GM10266 (cell line): ENCODE data around the gene CDK5RAP2.

Experiments
- DNase-seq: peaks from one replicate; pipeline ENCODE4 v3.0.0; 2012; ENCODE audit errors: extremely low spot score
- CTCF ChIP-seq: IDR thresholded peaks from 2 replicates; pipeline ENCODE4 v1.5.1; 2012; ENCODE audit warnings: mild to moderate bottlenecking, low read depth; ENCODE audit not compliant: control insufficient read depth, insufficient read depth; ENCODE audit errors: missing control alignments

The CDK5RAP2 gene

DNA sequence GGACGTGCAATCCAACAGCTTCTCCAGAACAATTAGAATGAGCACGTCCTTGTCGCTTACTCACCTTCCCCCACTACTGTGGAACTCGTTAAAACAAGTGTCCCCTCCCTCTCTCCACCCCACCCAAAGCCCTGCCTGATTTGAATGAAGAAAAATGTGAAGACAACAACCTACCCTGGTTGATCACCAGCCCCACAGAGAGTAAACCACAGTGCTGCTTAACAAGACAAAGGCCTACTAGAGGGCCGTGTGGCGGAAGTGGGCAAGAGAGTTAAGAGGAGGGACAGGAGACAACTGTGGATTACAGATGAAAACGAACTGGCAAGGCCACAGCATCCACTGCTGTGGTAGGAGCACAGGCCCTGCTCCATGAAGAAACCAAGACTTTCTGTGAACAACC is 51.1 kb downstream of the CDK5RAP2 start:
- no peak for TF ChIP-seq CTCF
- no peak for DNase-seq

GRCh38 chr9:120528327-120528726 is 51.6 kb downstream of the CDK5RAP2 start:
- no peak for TF ChIP-seq CTCF
- DNase-seq, result no peak

GRCh38 chr9:120526534-120526933 is 53.4 kb downstream of the CDK5RAP2 start:
- no peak for TF ChIP-seq CTCF
- no peak for DNase-seq

- no peak for DNase-seq
- no peak for TF ChIP-seq CTCF
Measured at GRCh38 chr9:120524863-120525262, 55.1 kb downstream of the CDK5RAP2 start.

- no peak for DNase-seq
- no peak for TF ChIP-seq CTCF
Measured at GRCh38 chr9:120524038-120524437, 55.9 kb downstream of the CDK5RAP2 start.

GRCh38 chr9:120522558-120522957 is 57.4 kb downstream of the CDK5RAP2 start:
- no peak for DNase-seq
- TF ChIP-seq CTCF, result no peak

- DNase-seq, result no peak
- no peak for TF ChIP-seq CTCF
Measured at GRCh38 chr9:120522032-120522431, 57.9 kb downstream of the CDK5RAP2 start.
